Measurements from ENCODE around the gene MAPT. TPM values are rescaled to one million over a fixed set of nuclear protein-coding genes. Genes with fewer than 3 reads are reported as not detected.

Gene MAPT
- 0.06 TPM for total RNA-seq (2013)
- polyA plus RNA-seq (under 1 TPM in 1 of 3 donors, not detected in 2; 0.04 TPM), polyA minus RNA-seq (under 0.01 TPM in 1 of 2 replicates, not detected in the other), total RNA-seq (0 to 15.7 (median 0.23) reads per million in 11 experiments)

- Histone ChIP-seq H3K9ac (ENCODE audit: insufficient read depth, low read length, poor library complexity, severe bottlenecking) (peak within 1 kb of the TSS; percentile 62), H3K27ac (ENCODE audit: low read depth in 1 of 2, low read length in 2 of 2) (no peak within 1 kb of the TSS), H3K9me3 (replicated peaks in 1 of 2; ENCODE audit: control insufficient read depth in 1 of 2, insufficient read depth in 1 of 2, low read length in 2 of 2) (peaks cover 0 to 7% of the 10 kb centered on the region in 2 donors), H2AFZ (ENCODE audit: insufficient read depth, low read depth, low read length, poor library complexity, severe bottlenecking) (peak within 1 kb of the TSS; percentile 89), H3K79me2 (ENCODE audit: insufficient read depth, low read length) (no peaks in the 10 kb centered on the region), H3K4me3 (replicated peaks in 1 of 3; ENCODE audit: low read depth in 2 of 3, low read length in 3 of 3) (peak within 1 kb of the TSS; percentile 45 to 83 (median 62)), H3K4me2 (replicated peaks; ENCODE audit: extremely low read depth, low read length, poor library complexity, severe bottlenecking) (peak within 1 kb of the TSS; percentile 97), H3K4me1 (ENCODE audit: control insufficient read depth in 1 of 2, insufficient read depth in 2 of 2, low read length in 2 of 2) (peaks cover 19 to 26% of the 10 kb centered on the region in 2 donors), H3K36me3 (replicated peaks in 1 of 2; ENCODE audit: control insufficient read depth in 1 of 2, insufficient read depth in 2 of 2, low read length in 2 of 2) (no peaks in the 10 kb centered on the region), H3K27me3 (ENCODE audit: control insufficient read depth in 2 of 2, insufficient read depth in 2 of 2, low read length in 2 of 2) (peaks cover 28 to 73% of the 10 kb centered on the region in 2 donors), H4K20me1 (ENCODE audit: insufficient read depth, low read length) (no peaks in the 10 kb centered on the region)
- Mint-ChIP-seq H3K27ac (peak within 1 kb of the TSS in 2 of 7 donors; percentile 58), H3K36me3 (peaks cover 0 to 4% of the 10 kb centered on the region in 2 donors), H3K4me3 (peak within 1 kb of the TSS; percentile 77 to 90), H3K4me1 (peaks cover 16% of the 10 kb centered on the region), H3K27me3 (ENCODE audit: low read depth in 3 of 3) (peaks cover 59 to 83% (median 70%) of the 10 kb centered on the region in 3 donors), H3K9me3 (peaks cover 2 to 20% (median 10%) of the 10 kb centered on the region in 7 donors)
- DNase-seq, result peak; percentile 82 to 88 (median 83)
- WGBS (ENCODE audit: insufficient coverage), result 2% methylated on average over 97 of the region's 97 CpGs
- TF ChIP-seq CTCF (IDR thresholded peaks at IDR 0.05), result peak; percentile 90
- intact Hi-C loops (cut with micrococcal nuclease), result loop anchor here in 1 of 2 donors (10.0 kb wide), 1 partner anchor 371 kb away; no protein-coding TSS in a partner anchor
Observed at GRCh38 chr17:45894022-45894784, at the start of gene MAPT. Gene MAPT, plus strand, starts transcription at chr17:45894554. Its CDS starts 67,784 bp downstream, at chr17:45962338.

GRCh38 chr17:45844695-45845375 is 49.5 kb upstream of the MAPT start, which contains the start of gene SPPL2C:
Gene SPPL2C, plus strand, starts transcription at chr17:45844881. Its CDS starts 26 bp downstream, at chr17:45844907.
- no peak for DNase-seq

More at GRCh38 chr17:45844695-45845375, 49.5 kb upstream of the MAPT start, which contains the start of gene SPPL2C:
- intact Hi-C loops (cut with micrococcal nuclease), result no loop called here
- Histone ChIP-seq H3K9me3 (replicated peaks in 1 of 2; ENCODE audit: control insufficient read depth in 1 of 2, insufficient read depth in 1 of 2, low read length in 2 of 2) (no peaks in the 10 kb centered on the region), H3K4me2 (replicated peaks; ENCODE audit: extremely low read depth, low read length, poor library complexity, severe bottlenecking) (no peak within 1 kb of the TSS), H3K27ac (ENCODE audit: low read depth in 1 of 2, low read length in 2 of 2) (no peak within 1 kb of the TSS), H3K27me3 (ENCODE audit: control insufficient read depth in 2 of 2, insufficient read depth in 2 of 2, low read length in 2 of 2) (no peaks in the 10 kb centered on the region), H3K4me3 (replicated peaks in 1 of 3; ENCODE audit: low read depth in 2 of 3, low read length in 3 of 3) (no peak within 1 kb of the TSS), H3K79me2 (ENCODE audit: insufficient read depth, low read length) (no peaks in the 10 kb centered on the region), H2AFZ (ENCODE audit: insufficient read depth, low read depth, low read length, poor library complexity, severe bottlenecking) (no peak within 1 kb of the TSS), H3K36me3 (replicated peaks in 1 of 2; ENCODE audit: control insufficient read depth in 1 of 2, insufficient read depth in 2 of 2, low read length in 2 of 2) (no peaks in the 10 kb centered on the region), H3K9ac (ENCODE audit: insufficient read depth, low read length, poor library complexity, severe bottlenecking) (no peak within 1 kb of the TSS), H4K20me1 (ENCODE audit: insufficient read depth, low read length) (no peaks in the 10 kb centered on the region), H3K4me1 (ENCODE audit: control insufficient read depth in 1 of 2, insufficient read depth in 2 of 2, low read length in 2 of 2) (no peaks in the 10 kb centered on the region)
- H3K27me3 Mint-ChIP-seq (ENCODE audit: low read depth in 3 of 3), result peaks cover 0 to 11% (median 3%) of the 10 kb centered on the region in 3 donors
- H3K36me3 Mint-ChIP-seq, result no peaks in the 10 kb centered on the region
- WGBS (ENCODE audit: insufficient coverage), result 88% methylated on average over 20 of the region's 25 CpGs
- TF ChIP-seq CTCF (IDR thresholded peaks at IDR 0.05), result no peak
- no peaks in the 10 kb centered on the region for H3K4me1 Mint-ChIP-seq
- H3K9me3 Mint-ChIP-seq, result no peaks in the 10 kb centered on the region
- no peak within 1 kb of the TSS for H3K4me3 Mint-ChIP-seq
- H3K27ac Mint-ChIP-seq, result no peak within 1 kb of the TSS
